ENCODE data around the gene DPPA2.

- TF ChIP-seq POLR2A (IDR thresholded peaks at IDR 0.05; ENCODE audit: low read depth, low read length): no peak
- no peak for TF ChIP-seq SPI1 (IDR thresholded peaks at IDR 0.05; ENCODE audit: low read depth, low read length)
- TF ChIP-seq POLR2AphosphoS5 (IDR thresholded peaks at IDR 0.05; ENCODE audit: low read depth, low read length): no peak
- TF ChIP-seq POU2F2 (IDR thresholded peaks at IDR 0.05; ENCODE audit: low read depth, low read length): no peak
- no peak for TF ChIP-seq PAX5 (IDR thresholded peaks at IDR 0.05; ENCODE audit: insufficient read depth, low read length, severe bottlenecking)
- no peak for TF ChIP-seq TAF1 (IDR thresholded peaks at IDR 0.05; ENCODE audit: low read depth, low read length)
Observed at GRCh38 chr3:109353057-109353456, 36.7 kb upstream of the DPPA2 start.
